Left cardiac atrium (tissue), 4 donors: ENCODE data around the gene TSPEAR. TPM values are rescaled to one million over a fixed set of nuclear protein-coding genes. Genes with fewer than 3 reads are reported as not detected.

Experiments
- ATAC-seq, 2 donors: fragments of 200-7000 bp; cut with Tn5 transposase; one replicate each; pipeline ENCODE4 v1.9.1; 2020; ENCODE audit warnings: mild to moderate bottlenecking in 2 of 2, moderate library complexity in 2 of 2
- DNase-seq: peaks from one replicate; pipeline ENCODE4 v3.0.0-alpha.2; 2020
- intact Hi-C, 2 donors: fragments of 100-400 bp; cut with DNase I; formaldehyde crosslinking; loops; one replicate each; pipeline versions ENCODE4 v1.14.1 to v1.15.1; 2022 to 2023
- total RNA-seq, 2 donors: library from RNA; stranded (reverse); fragmentation: NEBNext Ultra II Directional; extraction: Animal tissue kit (Norgen Biotek cat#: 25700); gene quantifications; one replicate each; pipeline ENCODE4 v1.2.1, GENCODE V29; 2021
- donor health status: DM: no; HTN: yes; CAD: no.
- donor health status: DM: no; HTN: yes; CAD: no; lungs with severe emphysema.
- donor health status: DM: yes; HTN: yes; CAD: no.
- donor health status: Dilated cardiomyopathy.

The TSPEAR gene
- total RNA-seq, 2 donors from 2014 or later: 0.39 to 1.6 TPM

- ATAC-seq (no peak), DNase-seq (peak; percentile 10)
Measured at GRCh38 chr21:44521928-44522752, 189.2 kb downstream of the TSPEAR start.

GRCh38 chr21:44521301-44521927 lies 190.0 kb downstream of the TSPEAR start:
- ATAC-seq (no peak), DNase-seq (peak; percentile 11)

More at GRCh38 chr21:44521928-44522752, 189.2 kb downstream of the TSPEAR start:
- intact Hi-C loops: no loop called here

GRCh38 chr21:44520326-44521300 lies 190.8 kb downstream of the TSPEAR start:
- intact Hi-C loops: no loop called here

More at GRCh38 chr21:44521301-44521927, 190.0 kb downstream of the TSPEAR start:
- intact Hi-C loops: no loop called here

GRCh38 chr21:44519346-44520325 lies 191.7 kb downstream of the TSPEAR start:
- no peak for ATAC-seq
- DNase-seq: peak; percentile 5
- intact Hi-C loops: no loop called here

More at GRCh38 chr21:44520326-44521300, 190.8 kb downstream of the TSPEAR start:
- ATAC-seq (no peak), DNase-seq (peak; percentile 9)

GRCh38 chr21:44518686-44519085 lies 192.7 kb downstream of the TSPEAR start:
- no peak for ATAC-seq
- intact Hi-C loops: no loop called here
- peak; percentile 11 for DNase-seq

- intact Hi-C loops: no loop called here
- ATAC-seq (peak in 1 of 2 donors; percentile 31), DNase-seq (no peak)
Measured at GRCh38 chr21:44517175-44517899, 194.0 kb downstream of the TSPEAR start.

- no peak for DNase-seq
- intact Hi-C loops: no loop called here
- no peak for ATAC-seq
Measured at GRCh38 chr21:44516828-44517174, 194.6 kb downstream of the TSPEAR start.

- DNase-seq (no peak), ATAC-seq (no peak)
- intact Hi-C loops: no loop called here
Measured at GRCh38 chr21:44516342-44516741, 195.0 kb downstream of the TSPEAR start.

- DNase-seq (no peak), ATAC-seq (no peak)
- intact Hi-C loops: no loop called here
Measured at GRCh38 chr21:44515359-44516165, 195.8 kb downstream of the TSPEAR start.

- DNase-seq: no peak
- intact Hi-C loops: loop anchor here in 1 of 2 donors (5.0 kb wide), 1 partner anchor 227 kb away; no protein-coding TSS in a partner anchor
- ATAC-seq: no peak
Measured at GRCh38 chr21:44514746-44515358, 196.5 kb downstream of the TSPEAR start.

- intact Hi-C loops: loop anchor here in 1 of 2 donors (5.0 kb wide), 1 partner anchor 228 kb away; no protein-coding TSS in a partner anchor
- ATAC-seq (no peak), DNase-seq (no peak)
Measured at GRCh38 chr21:44514218-44514520, 197.2 kb downstream of the TSPEAR start.

GRCh38 chr21:44513389-44514217 lies 197.8 kb downstream of the TSPEAR start:
- intact Hi-C loops: loop anchor here in 1 of 2 donors (5.0 kb wide), 1 partner anchor 229 kb away; no protein-coding TSS in a partner anchor
- DNase-seq (no peak), ATAC-seq (no peak)

- no peak for ATAC-seq
- intact Hi-C loops: loop anchor here in 1 of 2 donors (5.0 kb wide), 1 partner anchor 230 kb away; no protein-coding TSS in a partner anchor
- DNase-seq: no peak
Measured at GRCh38 chr21:44512496-44513388, 198.6 kb downstream of the TSPEAR start.

- intact Hi-C loops: loop anchor here in 1 of 2 donors (2.0 to 5.0 kb wide), 2 partner anchors 230 to 281 kb away; no protein-coding TSS in a partner anchor
- no peak for ATAC-seq
- DNase-seq: no peak
Measured at GRCh38 chr21:44511938-44512275, 199.5 kb downstream of the TSPEAR start.
